Small intestine (tissue), 7 donors: ENCODE measurements around the gene ELK4. TPM values are rescaled to one million over a fixed set of nuclear protein-coding genes. Genes with fewer than 3 reads are reported as not detected.
"Not testable (repeated sequence)": the region's sequence is repeated elsewhere in the genome, so short reads cannot be mapped to it uniquely, and the experiment has no call there.

Experiments
- DNase-seq, 2 donors: peaks; one replicate each; pipeline versions ENCODE4 v3.0.0 to v3.0.0-alpha.2; 2013
- FAIRE-seq: peaks from 2 replicates; lab custom pipeline; 2012; peaks lifted over from hg19 to GRCh38; lab: Jason Lieb, UNC
- H3K27ac ChIP-seq, 3 donors: one replicate each; pipeline ENCODE4 v1.5.1; 2013; ENCODE audit warnings: low read length in 2 of 3, mild to moderate bottlenecking in 2 of 3, control low read depth in 1 of 3, inconsistent platforms in 1 of 3, low read depth in 1 of 3, moderate library complexity in 1 of 3
- H3K27me3 ChIP-seq, 3 donors: one replicate each; pipeline ENCODE4 v1.6.1; 2013; ENCODE audit warnings: low read length in 3 of 3, inconsistent platforms in 1 of 3; ENCODE audit not compliant: control insufficient read depth in 3 of 3, insufficient read depth in 3 of 3
- H3K36me3 ChIP-seq, 3 donors: one replicate each; pipeline ENCODE4 v1.6.1; 2013; ENCODE audit warnings: low read length in 3 of 3, inconsistent platforms in 1 of 3, low read depth in 1 of 3, mild to moderate bottlenecking in 1 of 3, moderate library complexity in 1 of 3; ENCODE audit not compliant: control insufficient read depth in 3 of 3, insufficient read depth in 2 of 3
- H3K4me1 ChIP-seq, 3 donors: one replicate each; pipeline ENCODE4 v1.6.1; 2013; ENCODE audit warnings: low read length in 2 of 3, inconsistent platforms in 1 of 3, low read depth in 1 of 3, mild to moderate bottlenecking in 1 of 3, moderate library complexity in 1 of 3; ENCODE audit not compliant: control insufficient read depth in 3 of 3, insufficient read depth in 2 of 3
- H3K4me3 ChIP-seq, 3 donors: one replicate each; pipeline ENCODE4 v1.5.1; 2013; ENCODE audit warnings: low read length in 3 of 3, control low read depth in 1 of 3, inconsistent platforms in 1 of 3, low read depth in 1 of 3, mild to moderate bottlenecking in 1 of 3, moderate library complexity in 1 of 3
- H3K9me3 ChIP-seq, 2 donors: one replicate each; pipeline ENCODE4 v1.6.1; 2013; ENCODE audit warnings: low read depth in 1 of 2, low read length in 1 of 2; ENCODE audit not compliant: control insufficient read depth in 2 of 2, insufficient read depth in 1 of 2
- WGBS, 3 donors: extraction: QIAGEN DNeasy Blood & Tissue Kit; methylation state at CpG; one replicate each; pipeline ENCODE4 v1.1.7; 2013; 5-methylcytosine and 5-hydroxymethylcytosine counted together
- polyA plus RNA-seq, 4 donors: library from polyadenylated mRNA; stranded (reverse) in 3 of 4; unstranded in 1 of 4; fragments of 200-250 nt in 3 of 4; fragments of 120-200 nt in 1 of 4; gene quantifications; one replicate each; pipeline versions ENCODE4 v1.2.1 to v1.2.3, GENCODE V29; 2013
- donor health status: healthy with polysubstance abuse.
- donor health status: control.
- donor health status: control.
- donor health status: Bipolar disorder and iron deficiency.
- donor health status: healthy.

ELK4 gene
- polyA plus RNA-seq, 4 donors: 2.7 to 14.7 (median 4.5) TPM

DNA sequence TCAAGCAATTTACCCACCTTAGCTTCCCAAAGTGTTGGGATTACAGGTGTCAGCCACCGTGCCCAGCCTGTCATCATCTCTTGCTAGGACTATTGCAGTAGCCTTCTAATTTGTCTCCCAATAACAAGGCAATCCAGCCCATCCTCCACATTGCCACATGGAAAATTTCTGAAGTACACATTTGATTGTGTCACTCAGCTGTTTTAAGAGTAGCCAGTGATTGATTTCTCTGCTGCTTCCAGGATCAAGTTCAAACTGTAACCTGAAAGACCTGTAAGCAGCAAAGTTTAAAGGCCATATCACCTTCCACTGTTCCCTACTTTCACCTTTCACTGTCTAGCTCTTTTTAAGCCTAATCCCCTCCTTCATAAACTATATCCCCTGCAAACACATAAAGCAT is 7.8 kb upstream of the ELK4 start:
- no peaks in the 10 kb centered on the region for H3K36me3 ChIP-seq
- H3K27ac ChIP-seq: no peak overlapping the region
- no peaks in the 10 kb centered on the region for H3K9me3 ChIP-seq
- H3K27me3 ChIP-seq: no peaks in the 10 kb centered on the region
- WGBS, 3 donors: 85 to 100% (median 86%) methylated on average over 1 of the region's 1 CpG
- DNase-seq: no peak
- H3K4me1 ChIP-seq: no peaks in the 10 kb centered on the region
- no peak overlapping the region for H3K4me3 ChIP-seq
- no peak for FAIRE-seq

DNA sequence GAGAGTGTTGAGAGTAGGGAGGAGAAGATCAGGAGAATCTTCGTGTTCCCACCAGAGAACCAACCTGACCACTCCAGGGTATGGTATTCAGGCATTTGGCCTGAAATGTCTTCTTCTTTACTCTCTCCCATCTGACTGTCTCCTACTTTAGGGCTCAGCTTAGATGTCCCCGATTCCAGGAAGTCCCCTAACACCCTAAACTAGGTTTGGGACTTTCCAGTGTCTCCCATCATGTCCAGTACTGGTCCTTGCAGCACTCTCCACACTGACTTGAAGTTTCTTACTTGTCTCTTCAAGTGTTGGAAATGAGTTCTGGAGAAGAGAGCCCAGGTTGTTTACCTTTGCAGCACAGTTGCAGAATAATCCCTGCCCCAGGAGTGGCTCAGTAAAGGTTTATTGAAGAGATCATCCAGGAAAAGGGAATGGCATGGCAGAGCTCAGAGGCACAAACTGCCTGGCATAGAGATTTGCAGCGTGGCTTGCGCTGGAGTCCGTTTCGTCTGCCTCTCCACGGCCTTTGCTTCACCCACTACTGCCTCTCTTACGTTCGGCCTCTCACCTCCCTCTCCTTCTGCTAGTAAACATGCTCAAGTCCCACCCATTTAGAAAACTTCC is 6.2 kb upstream of the ELK4 start:
- Histone ChIP-seq H3K4me1 (peaks cover 0 to under 1% (median 0%) of the 10 kb centered on the region in 3 donors), H3K36me3 (no peaks in the 10 kb centered on the region), H3K9me3 (no peaks in the 10 kb centered on the region), H3K4me3 (no peak overlapping the region), H3K27ac (no peak overlapping the region), H3K27me3 (no peaks in the 10 kb centered on the region)
- WGBS, 3 donors: 88 to 90% (median 90%) methylated on average over 9 of the region's 9 CpGs
- FAIRE-seq: no peak
- no peak for DNase-seq

- Histone ChIP-seq H3K4me3 (no peak overlapping the region), H3K27ac (no peak overlapping the region), H3K4me1 (peaks cover 0 to 5% (median 0%) of the 10 kb centered on the region in 3 donors), H3K9me3 (no peaks in the 10 kb centered on the region), H3K36me3 (no peaks in the 10 kb centered on the region), H3K27me3 (no peaks in the 10 kb centered on the region)
- FAIRE-seq: no peak
- WGBS, 3 donors: 36 to 50% (median 46%) methylated on average over 4 of the region's 4 CpGs
- no peak for DNase-seq
Measured at GRCh38 chr1:205636732-205637131, 4.9 kb upstream of the ELK4 start.

DNA sequence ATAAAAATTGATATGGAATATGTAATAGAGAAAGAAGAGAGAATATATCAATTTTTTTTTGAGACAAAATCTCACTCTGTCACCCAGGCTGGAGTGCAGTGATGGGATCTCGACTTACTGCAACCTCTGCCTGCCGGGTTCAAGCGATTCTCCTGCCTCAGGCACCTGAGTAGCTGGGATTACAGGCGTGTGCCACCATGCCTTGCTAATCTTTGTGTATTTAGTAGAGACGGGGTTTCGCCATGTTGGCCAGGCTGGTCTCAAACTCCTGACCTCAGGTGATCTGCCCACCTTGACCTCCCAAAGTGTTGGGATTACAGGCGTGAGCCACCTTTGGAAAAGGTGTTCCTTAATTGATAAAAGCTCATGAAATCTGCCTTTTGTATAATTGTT is 4.3 kb upstream of the ELK4 start:
- not testable (repeated sequence) for H3K9me3 ChIP-seq, H3K36me3 ChIP-seq, DNase-seq, H3K27me3 ChIP-seq, H3K4me3 ChIP-seq, H3K27ac ChIP-seq, FAIRE-seq, H3K4me1 ChIP-seq
- WGBS, 3 donors: 73 to 88% (median 80%) methylated on average over 7 of the region's 7 CpGs

DNA sequence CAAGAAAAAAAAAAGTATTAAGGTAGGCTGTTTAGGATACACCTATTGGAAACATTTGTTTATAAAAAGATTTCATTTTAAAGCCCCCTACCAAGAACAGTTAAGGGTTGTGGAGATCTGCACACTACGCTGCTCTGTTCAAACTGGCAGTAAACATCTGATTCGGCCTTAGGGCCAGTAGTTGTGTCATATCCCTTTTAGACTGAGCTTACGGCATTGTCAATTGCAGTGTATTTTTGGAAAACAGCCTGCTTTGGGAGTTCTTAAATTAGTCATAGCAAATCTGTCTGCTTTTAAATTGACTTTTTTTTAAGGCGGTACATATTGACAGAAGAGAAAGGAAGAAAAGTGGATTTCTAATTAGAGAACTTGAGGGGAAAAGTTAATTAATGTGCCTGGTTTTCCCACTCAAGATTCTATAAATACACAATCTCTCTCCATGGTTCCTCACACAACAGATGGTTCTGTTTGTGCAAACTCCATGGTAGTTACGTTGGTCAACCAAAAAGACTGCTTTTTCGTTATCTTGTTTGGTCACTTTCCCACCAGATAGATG is 1.7 kb upstream of the ELK4 start:
- FAIRE-seq: no peak

DNA sequence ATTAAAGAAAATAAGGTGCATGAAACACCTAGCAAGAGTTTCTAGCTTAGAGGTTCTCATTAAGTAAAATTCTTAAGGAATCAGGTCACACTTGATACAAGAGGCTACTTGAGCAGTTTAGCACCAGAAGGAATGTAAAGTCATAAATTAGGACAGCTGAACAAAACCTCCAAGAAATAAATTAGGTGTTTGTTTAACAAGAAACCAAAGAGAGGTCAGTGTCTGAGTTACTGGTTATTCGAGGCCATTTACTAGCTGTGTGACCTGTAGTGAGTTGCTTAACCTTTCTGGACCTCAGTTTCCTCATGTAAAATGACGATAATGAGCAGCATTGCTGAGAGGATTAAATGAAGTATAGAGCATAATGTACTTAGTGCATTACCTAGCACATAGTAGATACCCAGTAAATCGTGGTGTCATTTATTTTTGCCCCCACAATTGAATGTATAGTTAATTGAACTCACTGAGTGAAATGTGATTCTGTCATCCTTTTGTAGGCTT is 908 bp upstream of the ELK4 start:
- peak overlapping the region in 2 of 3 donors; percentile 66 to 99 for H3K4me3 ChIP-seq
- FAIRE-seq (no peak), DNase-seq (no peak)
- WGBS, 3 donors: 44 to 63% (median 57%) methylated on average over 3 of the region's 3 CpGs
- no peaks in the 10 kb centered on the region for H3K27me3 ChIP-seq
- H3K27ac ChIP-seq: peak overlapping the region in 2 of 3 donors; percentile 93 to 100
- H3K36me3 ChIP-seq: peaks cover 0 to 3% (median 0%) of the 10 kb centered on the region in 3 donors
- no peaks in the 10 kb centered on the region for H3K9me3 ChIP-seq
- H3K4me1 ChIP-seq: peaks cover 0 to 9% (median 2%) of the 10 kb centered on the region in 3 donors

More for the DNA sequence above, 1.7 kb upstream of the ELK4 start:
- Histone ChIP-seq H3K9me3 (no peaks in the 10 kb centered on the region), H3K27me3 (no peaks in the 10 kb centered on the region), H3K36me3 (peaks cover 0 to 3% (median 0%) of the 10 kb centered on the region in 3 donors), H3K4me1 (peaks cover 0 to 9% (median 2%) of the 10 kb centered on the region in 3 donors), H3K27ac (no peak overlapping the region), H3K4me3 (no peak overlapping the region)
- DNase-seq: no peak
- WGBS, 3 donors: 77 to 93% (median 85%) methylated on average over 6 of the region's 6 CpGs

GRCh38 chr1:205631010-205631767 is 622 bp downstream of the ELK4 start:
- DNase-seq (peak; percentile 92 to 93), FAIRE-seq (no peak)
- WGBS, 3 donors: 0 to 1% (median 1%) methylated on average over 58 to 81 of the region's 81 CpGs
- Histone ChIP-seq H3K27ac (peak overlapping the region; percentile 93 to 100 (median 99)), H3K4me1 (peaks cover 0 to 9% (median 2%) of the 10 kb centered on the region in 3 donors), H3K4me3 (peak overlapping the region; percentile 76 to 99 (median 93)), H3K9me3 (no peaks in the 10 kb centered on the region), H3K36me3 (peaks cover 0 to 3% (median 1%) of the 10 kb centered on the region in 3 donors), H3K27me3 (no peaks in the 10 kb centered on the region)

- FAIRE-seq: no peak
- WGBS, 3 donors: 0 to 5% (median 1%) methylated on average over 3 of the region's 3 CpGs
- no peak for DNase-seq
- Histone ChIP-seq H3K4me3 (peak overlapping the region; percentile 76 to 99 (median 93)), H3K36me3 (peaks cover 0 to 3% (median 2%) of the 10 kb centered on the region in 3 donors), H3K9me3 (no peaks in the 10 kb centered on the region), H3K27ac (peak overlapping the region; percentile 93 to 100 (median 99)), H3K27me3 (no peaks in the 10 kb centered on the region), H3K4me1 (peaks cover 0 to 9% (median 2%) of the 10 kb centered on the region in 3 donors)
Measured at GRCh38 chr1:205630651-205631009, 1.2 kb downstream of the ELK4 start.
